Psoas muscle (tissue), 8 donors: ENCODE results near the gene PFKFB2. TPM values are rescaled to one million over a fixed set of nuclear protein-coding genes. Genes with fewer than 3 reads are reported as not detected.

Experiments
- ATAC-seq, 4 donors: fragments of 200-7000 bp; cut with Tn5 transposase; one replicate each; pipeline ENCODE4 v1.9.1; 2020; ENCODE audit warnings: moderate library complexity in 3 of 4, mild to moderate bottlenecking in 2 of 4
- DNase-seq, 2 donors: peaks; one replicate each; pipeline ENCODE4 v3.0.0-alpha.2; 2020
- H3K27ac ChIP-seq: fragments of 200-600 bp; one replicate; pipeline ENCODE4 v1.8.0; 2022
- H3K27me3 ChIP-seq, 3 donors: fragments of 200-600 bp in 1 of 3; one replicate each; pipeline versions ENCODE4 v1.6.1 to v1.8.0; 2013 to 2022; ENCODE audit warnings: low read length in 2 of 3, mild to moderate bottlenecking in 2 of 3, moderate library complexity in 1 of 3; ENCODE audit not compliant: insufficient read depth in 3 of 3
- H3K36me3 ChIP-seq, 2 donors: fragments of 200-600 bp in 1 of 2; one replicate each; pipeline versions ENCODE4 v1.6.1 to v1.8.0; 2013 to 2022; ENCODE audit warnings: low read depth in 1 of 2, mild to moderate bottlenecking in 1 of 2, moderate library complexity in 1 of 2; ENCODE audit not compliant: insufficient read depth in 1 of 2
- H3K4me1 ChIP-seq: fragments of 200-600 bp; one replicate; pipeline ENCODE4 v1.8.0; 2022
- H3K4me3 ChIP-seq: fragments of 200-600 bp; one replicate; pipeline ENCODE4 v1.8.0; 2022; ENCODE audit warnings: mild to moderate bottlenecking
- H3K9me3 ChIP-seq: fragments of 200-600 bp; one replicate; pipeline ENCODE4 v1.8.0; 2022
- WGBS, 3 donors: extraction: QIAGEN DNeasy Blood & Tissue Kit; methylation state at CpG; one replicate each; pipeline versions ENCODE4 v1.1.6 to v1.1.7; 2013; 5-methylcytosine and 5-hydroxymethylcytosine counted together
- intact Hi-C, 2 donors: fragments of 100-400 bp; cut with DNase I; formaldehyde crosslinking; loops; one replicate each; pipeline versions ENCODE4 v1.11.0 to v1.14.2; 2022
- polyA plus RNA-seq, 3 donors: library from polyadenylated mRNA; stranded (reverse); fragments of 200-250 nt; gene quantifications; one replicate each; pipeline ENCODE4 v1.2.3, GENCODE V29; 2013
- total RNA-seq, 4 donors: library from RNA; stranded (reverse); fragmentation: NEBNext Ultra II Directional in 2 of 4; extraction: Animal tissue kit (Norgen Biotek cat#: 25700) in 2 of 4; gene quantifications; one replicate each; pipeline versions ENCODE4 v1.2.1 to v1.2.4, GENCODE V29; 2021 to 2023
- TF ChIP-seq, protein P1 (sequence below): fragments of 200-600 bp; IDR thresholded peaks from one replicate; pipeline ENCODE4 v1.8.0; 2022; ENCODE audit warnings: antibody characterized with exemption
- donor health status: healthy with polysubstance abuse.
- donor health status: DM: no; HTN: no; CAD: no; lungs with moderate emphysema.
- donor health status: Bipolar disorder and iron deficiency.
- donor health status: healthy.
- donor health status: DM: yes; HTN: yes; CAD: no.
- donor health status: DM: no; HTN: no; CAD: no.
- donor health status: DM: no; HTN: no; CAD: no.
- donor health status: DM: yes; HTN: yes; CAD: no.

The PFKFB2 gene
- total and polyA plus RNA-seq, 7 donors, result 3.9 to 149 (median 36.0) TPM

DNA sequence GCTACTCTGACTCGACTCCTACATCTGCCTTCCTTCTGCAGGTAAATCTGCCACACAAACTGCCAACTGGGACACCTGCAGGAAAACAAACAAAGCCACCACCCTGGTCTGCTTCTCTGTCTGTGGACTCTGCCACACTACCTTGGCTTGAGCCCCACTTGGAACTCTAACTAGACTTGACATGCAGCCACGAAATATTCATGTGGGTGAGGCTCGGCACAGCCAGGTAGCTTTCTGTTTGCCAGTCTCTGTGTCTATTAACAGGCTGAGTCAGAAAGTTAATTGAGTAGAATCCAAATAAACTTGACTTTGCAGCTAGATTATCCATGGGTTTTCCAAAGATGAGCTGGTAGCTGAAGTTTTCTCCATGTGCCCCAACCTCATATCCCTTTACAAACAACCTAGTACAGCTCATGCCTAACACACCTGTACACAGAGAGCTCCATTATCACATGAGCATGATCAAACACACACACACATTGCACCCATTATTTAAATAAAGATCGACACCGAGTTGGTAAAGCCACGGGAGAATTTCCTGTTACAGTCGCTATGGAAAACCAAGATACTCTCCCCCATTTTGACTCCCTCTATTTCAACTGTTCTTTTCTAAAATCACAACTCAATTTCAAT, 21.3 kb upstream of the PFKFB2 start:
- TF ChIP-seq, protein P1, sequence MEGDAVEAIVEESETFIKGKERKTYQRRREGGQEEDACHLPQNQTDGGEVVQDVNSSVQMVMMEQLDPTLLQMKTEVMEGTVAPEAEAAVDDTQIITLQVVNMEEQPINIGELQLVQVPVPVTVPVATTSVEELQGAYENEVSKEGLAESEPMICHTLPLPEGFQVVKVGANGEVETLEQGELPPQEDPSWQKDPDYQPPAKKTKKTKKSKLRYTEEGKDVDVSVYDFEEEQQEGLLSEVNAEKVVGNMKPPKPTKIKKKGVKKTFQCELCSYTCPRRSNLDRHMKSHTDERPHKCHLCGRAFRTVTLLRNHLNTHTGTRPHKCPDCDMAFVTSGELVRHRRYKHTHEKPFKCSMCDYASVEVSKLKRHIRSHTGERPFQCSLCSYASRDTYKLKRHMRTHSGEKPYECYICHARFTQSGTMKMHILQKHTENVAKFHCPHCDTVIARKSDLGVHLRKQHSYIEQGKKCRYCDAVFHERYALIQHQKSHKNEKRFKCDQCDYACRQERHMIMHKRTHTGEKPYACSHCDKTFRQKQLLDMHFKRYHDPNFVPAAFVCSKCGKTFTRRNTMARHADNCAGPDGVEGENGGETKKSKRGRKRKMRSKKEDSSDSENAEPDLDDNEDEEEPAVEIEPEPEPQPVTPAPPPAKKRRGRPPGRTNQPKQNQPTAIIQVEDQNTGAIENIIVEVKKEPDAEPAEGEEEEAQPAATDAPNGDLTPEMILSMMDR, result no peak
- no peak for DNase-seq
- intact Hi-C loops, result no loop called here

DNA sequence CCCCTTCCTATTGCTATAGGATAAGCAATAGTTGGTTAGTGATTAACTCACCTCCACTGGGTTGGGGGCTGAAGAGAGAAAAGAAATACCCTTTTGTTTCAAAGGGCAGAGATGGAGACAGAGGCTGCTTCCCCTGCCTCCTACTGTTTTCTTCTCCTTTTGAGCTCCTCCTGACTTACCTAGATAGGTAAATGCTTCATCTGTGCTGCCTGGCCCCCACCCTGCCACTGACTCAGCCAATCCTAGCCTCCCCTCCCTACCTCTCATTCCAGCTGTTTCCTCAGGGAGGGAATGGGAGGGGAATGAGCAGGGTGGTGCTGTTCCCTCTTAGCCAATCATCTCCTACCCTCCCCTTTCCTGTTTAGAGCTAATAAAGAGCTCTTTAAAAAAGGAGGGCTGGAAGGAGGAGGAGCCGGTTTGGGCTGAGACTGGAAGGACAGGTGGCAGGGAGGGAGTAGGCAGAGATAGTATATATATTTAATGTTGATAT, 20.5 kb upstream of the PFKFB2 start, which contains the start of gene C1orf116:
C1orf116 (minus strand) TSS at position 229 of the 490 bp plus-strand sequence. CDS start 5,158 bp downstream, outside the sequence.
- intact Hi-C loops, result no loop called here
- H3K4me3 ChIP-seq, result no peak within 1 kb of the TSS
- no peaks in the 10 kb centered on the region for H3K9me3 ChIP-seq
- DNase-seq (no peak), ATAC-seq (peak in 1 of 4 donors; percentile 32)
- H3K36me3 ChIP-seq, result no peaks in the 10 kb centered on the region
- peaks cover 0 to 2% (median 0%) of the 10 kb centered on the region in 3 donors for H3K27me3 ChIP-seq
- H3K27ac ChIP-seq, result no peak within 1 kb of the TSS
- TF ChIP-seq, protein P1, result no peak
- WGBS, 3 donors, result 10 to 29% (median 21%) methylated on average over 1 of the region's 1 CpG
- H3K4me1 ChIP-seq, result no peaks in the 10 kb centered on the region

More for the DNA sequence above, 21.3 kb upstream of the PFKFB2 start:
- Histone ChIP-seq H3K27me3 (peaks cover 0 to 2% (median 0%) of the 10 kb centered on the region in 3 donors), H3K4me3 (no peak overlapping the region), H3K9me3 (no peaks in the 10 kb centered on the region), H3K36me3 (no peaks in the 10 kb centered on the region), H3K27ac (no peak overlapping the region), H3K4me1 (peaks cover 2% of the 10 kb centered on the region)
- WGBS, 3 donors, result 62 to 69% (median 63%) methylated on average over 7 of the region's 7 CpGs
- peak; percentile 33 to 71 (median 54) for ATAC-seq

DNA sequence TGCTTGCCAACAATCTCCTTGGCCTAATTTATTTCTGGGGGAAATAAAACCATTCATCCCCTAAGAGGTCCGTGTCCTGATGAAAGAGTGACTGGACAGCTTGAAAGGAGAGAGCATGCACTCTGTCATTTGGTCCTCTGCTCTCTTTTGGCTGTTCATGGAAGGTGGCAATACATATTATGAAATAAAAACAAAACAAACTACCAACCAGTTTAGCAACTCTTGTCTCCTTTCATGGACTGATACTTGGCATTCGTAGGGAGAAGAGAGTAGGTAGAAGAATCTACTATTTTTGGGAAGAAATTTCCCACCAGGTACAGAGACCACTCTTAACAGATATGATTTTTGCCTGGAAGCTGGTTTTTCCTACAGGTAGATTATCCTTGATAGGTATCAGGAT, 19.8 kb upstream of the PFKFB2 start:
- H3K27me3 ChIP-seq, result peaks cover 0 to 2% (median 0%) of the 10 kb centered on the region in 3 donors
- WGBS, 3 donors, result 56 to 78% (median 63%) methylated on average over 2 of the region's 2 CpGs
- no peaks in the 10 kb centered on the region for H3K4me1 ChIP-seq
- no peak overlapping the region for H3K27ac ChIP-seq
- TF ChIP-seq, protein P1, result no peak
- no peak overlapping the region for H3K4me3 ChIP-seq
- no peaks in the 10 kb centered on the region for H3K36me3 ChIP-seq
- H3K9me3 ChIP-seq, result no peaks in the 10 kb centered on the region
- ATAC-seq (no peak), DNase-seq (no peak)
- intact Hi-C loops, result no loop called here

DNA sequence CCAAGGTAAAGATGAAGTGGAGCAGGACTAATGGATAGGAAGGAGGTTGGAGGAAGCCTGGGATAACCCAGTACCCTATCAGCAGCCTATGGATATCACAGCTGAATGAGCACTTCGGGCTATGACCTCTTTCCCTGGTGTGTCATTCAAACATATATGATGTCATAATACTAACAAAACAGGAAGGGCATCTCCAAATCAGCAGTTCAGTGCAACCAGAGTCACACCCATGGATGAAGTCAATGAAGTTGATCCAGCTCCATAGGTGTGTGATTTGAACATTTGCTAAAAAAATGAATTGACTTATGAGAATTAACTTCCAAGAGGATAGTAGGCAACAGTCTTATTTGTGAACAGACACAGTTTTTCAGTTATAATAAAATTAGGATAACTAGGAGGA, 18.9 kb upstream of the PFKFB2 start:
- intact Hi-C loops, result no loop called here
- TF ChIP-seq, protein P1, result no peak

More for the DNA sequence above, 18.9 kb upstream of the PFKFB2 start:
- ATAC-seq (no peak), DNase-seq (no peak)
- WGBS, 3 donors, result 60 to 77% (median 75%) methylated on average over 1 of the region's 1 CpG
- H3K4me1 ChIP-seq, result no peaks in the 10 kb centered on the region
- H3K27ac ChIP-seq, result no peak overlapping the region
- no peak overlapping the region for H3K4me3 ChIP-seq
- H3K36me3 ChIP-seq, result no peaks in the 10 kb centered on the region
- no peaks in the 10 kb centered on the region for H3K9me3 ChIP-seq
- peaks cover 0 to 2% (median 0%) of the 10 kb centered on the region in 3 donors for H3K27me3 ChIP-seq
